ENCODE measurements around the gene MAPK8.
A peak's percentile ranks its signal among the peaks of the same experiment; 100 is the strongest.
"Not testable (repeated sequence)": the region's sequence is repeated elsewhere in the genome, so short reads cannot be mapped to it uniquely, and the experiment has no call there.

The MAPK8 gene

GRCh38 chr10:48306265-48306869, at the start of gene MAPK8:
Gene MAPK8 (plus strand): TSS chr10:48306677. CDS start chr10:48401661, 94,984 bp downstream.
- peak; percentile 84 to 90 for DNase-seq (ENCODE audit: low read depth in 2 of 2)

GRCh38 chr10:48257407-48257961, 49.0 kb upstream of the MAPK8 start:
- no peak for DNase-seq (ENCODE audit: low read depth in 2 of 2)

DNA sequence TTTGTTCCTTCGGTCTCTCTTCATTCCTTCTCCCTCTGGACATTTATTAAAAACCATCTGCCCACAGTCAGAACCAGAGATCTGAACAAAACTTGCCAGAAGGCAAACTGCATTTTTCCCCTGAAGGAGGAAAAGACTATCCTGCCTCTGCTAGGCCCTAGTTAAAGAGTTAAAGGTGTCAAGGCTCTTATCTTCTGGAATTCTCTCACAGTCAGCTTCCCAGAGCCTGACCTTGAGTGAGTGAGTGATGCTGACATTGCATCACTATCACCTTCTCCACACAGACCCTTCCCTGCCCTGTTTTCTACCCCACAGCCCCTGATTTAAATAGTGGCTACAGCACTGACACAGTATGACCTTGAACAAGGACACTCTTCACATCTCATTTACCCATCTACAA, 48.4 kb upstream of the MAPK8 start:
- no peak for DNase-seq (ENCODE audit: low read depth in 2 of 2)

- no peak for DNase-seq (ENCODE audit: low read depth in 2 of 2)
Observed at GRCh38 chr10:48266528-48266927, 39.9 kb upstream of the MAPK8 start.

DNA sequence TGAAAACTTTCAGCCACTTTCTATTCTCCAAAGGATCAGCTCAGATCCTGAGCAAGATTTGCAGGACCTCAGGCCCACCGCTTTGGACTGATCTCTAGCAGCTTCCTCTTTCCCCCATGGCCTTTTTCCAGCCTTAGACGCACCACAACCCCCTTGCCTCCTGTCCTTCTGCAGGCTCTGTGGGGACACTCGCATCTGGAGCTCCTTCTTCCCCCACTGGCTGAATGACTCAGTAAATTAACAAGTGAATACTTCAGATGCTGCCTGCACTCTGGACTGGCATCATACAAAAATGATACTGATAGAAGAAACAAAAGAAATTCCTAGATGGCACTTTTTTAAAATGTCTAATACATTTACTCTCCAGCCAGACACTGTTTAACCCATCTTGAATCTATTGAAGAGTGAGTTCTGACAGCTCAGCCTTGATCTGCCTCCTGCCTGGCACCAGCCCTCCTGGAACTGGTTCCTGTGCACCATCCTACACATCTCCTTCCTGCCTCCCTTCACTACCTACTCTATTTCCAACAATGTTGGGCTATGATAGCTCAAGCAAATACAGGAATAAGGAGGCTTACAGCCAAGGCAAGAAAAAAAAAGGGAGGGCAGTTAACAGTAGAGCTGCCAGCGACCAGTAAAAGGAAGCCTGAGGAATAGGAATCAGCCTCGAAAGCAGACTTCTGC, 35.3 kb upstream of the MAPK8 start:
- DNase-seq (ENCODE audit: low read depth in 2 of 2), result no peak

DNA sequence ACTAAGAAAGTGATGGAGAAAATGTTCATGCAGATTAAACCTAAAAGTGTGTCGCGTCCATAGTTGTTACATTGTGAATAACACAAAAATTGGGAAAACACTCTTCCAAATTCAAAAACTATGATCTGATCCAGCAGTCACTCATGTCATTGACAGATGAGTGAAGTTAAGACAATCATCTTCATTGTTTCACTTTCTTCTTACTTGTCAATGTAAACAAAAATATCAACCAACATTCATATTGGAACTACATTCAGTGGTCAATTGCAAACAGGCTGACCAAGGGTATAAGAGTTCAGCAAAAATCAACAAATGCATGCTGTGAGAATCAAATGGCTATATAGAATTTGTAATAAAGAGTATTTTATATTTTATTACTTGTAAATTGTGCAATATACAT, 33.8 kb upstream of the MAPK8 start:
- no peak for DNase-seq (ENCODE audit: low read depth in 2 of 2)

- no peak for DNase-seq (ENCODE audit: low read depth in 2 of 2)
Observed at GRCh38 chr10:48273741-48274140, 32.7 kb upstream of the MAPK8 start.

- DNase-seq (ENCODE audit: low read depth in 2 of 2), result no peak
Observed at GRCh38 chr10:48274636-48275035, 31.8 kb upstream of the MAPK8 start, which contains the start of gene FRMPD2. Gene FRMPD2 (minus strand): TSS chr10:48274696. CDS start chr10:48274567, 129 bp downstream.

DNA sequence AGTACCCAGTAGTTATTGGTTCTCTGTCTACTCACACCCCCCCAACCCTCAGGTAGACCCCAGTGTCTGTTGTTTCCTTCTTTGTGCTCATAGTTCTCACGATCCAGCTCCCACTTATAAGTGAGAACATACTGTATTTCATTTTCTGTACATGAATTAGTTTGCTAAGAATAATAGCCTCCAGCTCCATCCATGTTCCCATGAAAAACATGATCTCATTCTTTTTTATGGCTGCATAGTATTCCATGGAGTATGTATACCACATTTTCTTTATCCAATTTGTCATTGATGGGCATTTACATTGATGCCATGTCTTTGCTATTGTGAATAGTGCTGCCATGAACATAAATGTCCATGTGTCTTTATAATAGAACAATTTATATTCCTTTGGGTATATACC, 29.4 kb upstream of the MAPK8 start:
- DNase-seq (ENCODE audit: low read depth in 2 of 2), result no peak

DNA sequence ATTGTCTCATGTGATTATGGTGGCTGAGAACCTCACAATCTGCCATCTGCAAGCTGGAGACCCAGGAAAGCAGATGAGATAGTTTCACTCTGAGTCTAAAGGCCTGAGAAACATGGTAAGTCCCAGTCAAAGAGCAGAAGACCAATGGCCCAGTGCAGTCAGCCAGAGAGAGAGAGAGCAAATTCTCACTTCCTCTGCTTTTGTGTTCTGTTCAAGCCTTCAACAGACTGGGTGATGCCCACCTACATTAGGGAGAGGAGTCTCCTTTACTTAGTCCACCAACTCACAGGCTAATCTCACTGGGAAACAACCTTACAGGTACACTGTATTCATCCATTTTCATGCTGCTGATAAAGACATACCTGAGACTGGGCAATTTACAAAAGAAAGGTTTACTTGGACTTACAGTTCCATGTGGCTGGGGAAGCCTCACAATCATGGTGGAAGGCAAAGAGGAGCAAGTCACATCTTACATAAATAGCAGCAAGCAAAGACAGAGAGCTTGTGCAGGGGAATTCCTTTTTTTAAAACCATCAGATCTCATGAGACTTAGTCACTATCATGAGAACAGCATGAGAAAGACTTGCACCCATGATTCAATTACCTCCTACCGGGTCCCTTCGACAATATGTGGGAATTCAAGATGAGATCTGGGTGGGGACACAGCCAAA, 27.3 kb upstream of the MAPK8 start:
- no peak for DNase-seq (ENCODE audit: low read depth in 2 of 2)

GRCh38 chr10:48281697-48282096, 24.8 kb upstream of the MAPK8 start:
- DNase-seq (ENCODE audit: low read depth in 2 of 2), result not testable (repeated sequence)

DNA sequence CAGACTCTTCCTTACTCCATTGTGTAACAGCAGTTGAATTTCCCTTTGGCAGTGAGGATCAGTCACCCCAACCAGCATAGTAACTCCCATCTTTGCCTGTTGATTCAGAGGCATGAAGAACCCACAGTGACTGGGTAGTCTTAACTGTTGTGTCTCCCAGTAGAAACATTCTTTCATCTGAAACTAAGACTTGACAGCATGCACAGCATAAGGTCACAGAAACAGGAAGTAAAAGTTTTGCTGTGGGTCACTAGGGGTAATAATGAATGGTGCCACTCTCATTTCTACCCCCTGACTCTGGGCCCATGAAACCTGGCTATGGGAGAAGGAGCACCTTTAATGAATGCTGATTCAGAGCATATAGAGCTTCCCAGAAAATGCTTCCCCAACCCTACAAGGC, 23.6 kb upstream of the MAPK8 start:
- no peak for DNase-seq (ENCODE audit: low read depth in 2 of 2)

GRCh38 chr10:48284002-48284546, 22.4 kb upstream of the MAPK8 start:
- no peak for DNase-seq (ENCODE audit: low read depth in 2 of 2)

GRCh38 chr10:48284811-48285210, 21.7 kb upstream of the MAPK8 start:
- no peak for DNase-seq (ENCODE audit: low read depth in 2 of 2)

GRCh38 chr10:48285710-48286109, 20.8 kb upstream of the MAPK8 start:
- DNase-seq (ENCODE audit: low read depth in 2 of 2), result no peak

DNA sequence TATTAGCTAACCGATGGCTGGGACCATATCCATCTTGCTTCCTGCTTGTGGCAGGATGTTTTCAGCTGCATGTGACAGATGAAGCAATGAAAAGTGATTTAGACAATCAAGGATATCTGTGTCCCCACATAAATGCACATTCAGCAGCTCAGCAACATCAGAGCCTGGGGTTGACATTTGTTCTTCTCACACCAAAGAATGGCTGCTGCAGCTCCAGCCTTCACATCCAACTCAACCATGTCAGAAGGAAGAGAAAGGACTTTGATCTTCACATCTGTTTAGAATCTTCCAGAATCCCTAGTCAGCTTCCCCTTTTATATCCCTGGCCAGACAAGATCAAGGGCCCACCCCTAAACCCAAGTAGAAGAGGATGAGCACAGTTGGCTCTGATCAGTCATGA, 20.1 kb upstream of the MAPK8 start:
- DNase-seq (ENCODE audit: low read depth in 2 of 2), result no peak

GRCh38 chr10:48287417-48288391, 18.8 kb upstream of the MAPK8 start:
- no peak for DNase-seq (ENCODE audit: low read depth in 2 of 2)

DNA sequence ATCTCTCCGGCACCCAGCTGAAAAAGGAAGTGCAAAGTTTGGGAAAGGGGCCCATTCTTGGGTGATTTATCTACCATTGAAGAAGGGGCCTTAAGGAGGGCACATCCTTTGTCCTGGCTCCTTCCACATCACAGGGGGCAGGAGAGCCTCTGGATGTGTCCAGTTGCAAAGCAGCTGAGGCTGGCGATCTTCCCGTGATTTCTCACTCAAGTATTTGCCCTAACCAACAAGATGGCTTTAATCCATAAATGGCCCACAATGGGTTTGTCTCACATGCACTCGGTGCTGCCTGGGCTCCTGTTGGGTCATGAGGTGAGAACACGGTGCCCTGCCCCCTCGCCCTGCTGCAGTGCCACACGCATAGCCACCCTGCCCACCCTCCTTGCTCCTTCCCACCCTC, 17.8 kb upstream of the MAPK8 start:
- no peak for DNase-seq (ENCODE audit: low read depth in 2 of 2)

GRCh38 chr10:48289501-48290238, 16.8 kb upstream of the MAPK8 start:
- DNase-seq (ENCODE audit: low read depth in 2 of 2), result no peak

- DNase-seq (ENCODE audit: low read depth in 2 of 2), result no peak
Observed at GRCh38 chr10:48290286-48290685, 16.2 kb upstream of the MAPK8 start.

GRCh38 chr10:48291190-48291589, 15.3 kb upstream of the MAPK8 start:
- no peak for DNase-seq (ENCODE audit: low read depth in 2 of 2)

Data from activated CD8-positive, alpha-beta memory T cell treated with anti-CD3 and anti-CD28 coated beads for 4 hours (primary cell).